B cell (primary cell): ENCODE measurements around the gene IKBKG.
"Not testable (repeated sequence)": the region's sequence is repeated elsewhere in the genome, so short reads cannot be mapped to it uniquely, and the experiment has no call there.

ENCODE experiments used
- CTCF ChIP-seq: fragments of 200-600 bp; IDR thresholded peaks from one replicate; pipeline ENCODE4 v1.8.0; 2022; ENCODE audit warnings: antibody characterized with exemption, mild to moderate bottlenecking
- EZH2 ChIP-seq: IDR thresholded peaks from 2 replicates; pipeline ENCODE4 v1.6.1; 2012; ENCODE audit warnings: borderline replicate concordance, low read depth, mild to moderate bottlenecking, moderate library complexity, low read length; ENCODE audit not compliant: insufficient read depth, poor library complexity, severe bottlenecking

- not testable (repeated sequence) for TF ChIP-seq CTCF, EZH2
These were observed 11.5 kb downstream of the IKBKG start for GRCh38 chrX:154558896-154559295.
